GM18861 (cell line): ENCODE results near the gene SLC16A12.

Experiments
- ATAC-seq: cut with Tn5 transposase; IDR thresholded peaks from one replicate; pipeline ENCODE4 v1.9.1; 2021; ENCODE audit not compliant: unreplicated experiment

Gene SLC16A12

GRCh38 chr10:89515031-89515841 lies 20.2 kb downstream of the SLC16A12 start:
- ATAC-seq: no peak

GRCh38 chr10:89513206-89513605 lies 22.2 kb downstream of the SLC16A12 start:
- ATAC-seq: no peak

- ATAC-seq: no peak
Measured at GRCh38 chr10:89505640-89506275, 29.6 kb downstream of the SLC16A12 start.

- no peak for ATAC-seq
Measured at GRCh38 chr10:89504691-89505090, 30.7 kb downstream of the SLC16A12 start.

GRCh38 chr10:89503652-89504370 lies 31.6 kb downstream of the SLC16A12 start:
- ATAC-seq: no peak

GRCh38 chr10:89503151-89503550 lies 32.2 kb downstream of the SLC16A12 start:
- no peak for ATAC-seq

- ATAC-seq: no peak
Measured at GRCh38 chr10:89502549-89502948, 32.8 kb downstream of the SLC16A12 start.

- no peak for ATAC-seq
Measured at GRCh38 chr10:89494575-89494974, 40.8 kb downstream of the SLC16A12 start.

- no peak for ATAC-seq
Measured at GRCh38 chr10:89494068-89494467, 41.3 kb downstream of the SLC16A12 start.

GRCh38 chr10:89491932-89492331 lies 43.5 kb downstream of the SLC16A12 start:
- no peak for ATAC-seq

GRCh38 chr10:89490596-89491335 lies 44.6 kb downstream of the SLC16A12 start:
- ATAC-seq: no peak

- no peak for ATAC-seq
Measured at GRCh38 chr10:89482256-89482655, 53.1 kb downstream of the SLC16A12 start.

GRCh38 chr10:89481662-89482061 lies 53.7 kb downstream of the SLC16A12 start:
- ATAC-seq: no peak

GRCh38 chr10:89479771-89480446 lies 55.5 kb downstream of the SLC16A12 start:
- ATAC-seq: no peak

GRCh38 chr10:89478739-89479654 lies 56.4 kb downstream of the SLC16A12 start:
- ATAC-seq: no peak

- no peak for ATAC-seq
Measured at GRCh38 chr10:89478085-89478738, 57.2 kb downstream of the SLC16A12 start.

- no peak for ATAC-seq
Measured at GRCh38 chr10:89476150-89476549, 59.2 kb downstream of the SLC16A12 start.

- no peak for ATAC-seq
Measured at GRCh38 chr10:89475591-89475998, 59.8 kb downstream of the SLC16A12 start.

- ATAC-seq: no peak
Measured at GRCh38 chr10:89475125-89475524, 60.3 kb downstream of the SLC16A12 start.
